Stimulated activated CD4-positive, alpha-beta T cell treated with anti-CD3 and anti-CD28 coated beads, Interleukin-4, amount 100 ng/mL, for 4 hours (primary cell): ENCODE results near the gene GLG1.
A peak's percentile ranks its signal among the peaks of the same experiment; 100 is the strongest.
"Not testable (repeated sequence)": the region's sequence is repeated elsewhere in the genome, so short reads cannot be mapped to it uniquely, and the experiment has no call there.

Experiments
- DNase-seq, 2 experiments: peaks; one replicate each; pipeline ENCODE4 v3.0.0-alpha.2; 2020

Gene GLG1

DNA sequence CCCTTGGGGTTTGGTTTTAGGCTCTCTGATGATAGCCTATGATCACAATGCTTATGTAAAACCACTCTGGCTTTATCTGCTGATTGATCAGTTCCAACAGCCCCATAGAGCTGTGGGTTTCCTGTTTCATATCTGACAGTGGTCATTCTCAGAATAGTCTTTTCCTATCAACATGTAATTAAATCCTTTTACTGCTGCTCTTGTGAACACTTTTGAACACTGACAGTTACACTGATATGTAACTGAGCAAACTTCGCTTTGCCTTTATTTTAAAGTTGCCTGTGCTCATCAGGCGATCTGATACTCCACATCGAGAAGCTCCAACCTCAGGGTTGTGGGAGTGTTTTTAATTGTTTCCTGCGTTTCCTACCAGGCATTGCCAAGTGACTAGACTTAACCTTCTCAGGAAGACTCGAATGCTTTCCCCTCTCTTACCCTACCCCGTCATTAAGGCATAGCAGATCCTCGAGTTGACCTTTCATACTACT lies 168.4 kb downstream of the GLG1 start:
- DNase-seq = no peak

DNA sequence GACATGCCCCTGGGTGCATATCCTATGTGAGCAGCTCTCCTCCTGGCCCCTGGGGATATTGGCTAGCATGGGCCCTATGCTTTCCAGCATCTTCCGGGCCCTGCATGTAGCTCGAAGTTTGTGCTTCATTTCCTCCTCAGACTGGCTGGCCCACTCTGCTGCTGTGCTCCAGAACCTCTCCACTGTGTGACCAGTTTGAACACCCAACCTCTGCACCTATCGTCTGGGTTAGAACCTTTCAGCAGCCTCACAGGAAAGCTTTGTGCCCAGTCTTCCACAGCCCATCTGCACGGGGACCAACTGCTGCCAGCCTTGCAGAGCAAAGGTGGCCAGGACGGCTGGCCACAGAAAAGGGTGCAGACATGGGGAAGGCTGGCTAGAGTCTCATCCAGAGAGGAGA lies 175.4 kb downstream of the GLG1 start:
- no peak for DNase-seq

DNA sequence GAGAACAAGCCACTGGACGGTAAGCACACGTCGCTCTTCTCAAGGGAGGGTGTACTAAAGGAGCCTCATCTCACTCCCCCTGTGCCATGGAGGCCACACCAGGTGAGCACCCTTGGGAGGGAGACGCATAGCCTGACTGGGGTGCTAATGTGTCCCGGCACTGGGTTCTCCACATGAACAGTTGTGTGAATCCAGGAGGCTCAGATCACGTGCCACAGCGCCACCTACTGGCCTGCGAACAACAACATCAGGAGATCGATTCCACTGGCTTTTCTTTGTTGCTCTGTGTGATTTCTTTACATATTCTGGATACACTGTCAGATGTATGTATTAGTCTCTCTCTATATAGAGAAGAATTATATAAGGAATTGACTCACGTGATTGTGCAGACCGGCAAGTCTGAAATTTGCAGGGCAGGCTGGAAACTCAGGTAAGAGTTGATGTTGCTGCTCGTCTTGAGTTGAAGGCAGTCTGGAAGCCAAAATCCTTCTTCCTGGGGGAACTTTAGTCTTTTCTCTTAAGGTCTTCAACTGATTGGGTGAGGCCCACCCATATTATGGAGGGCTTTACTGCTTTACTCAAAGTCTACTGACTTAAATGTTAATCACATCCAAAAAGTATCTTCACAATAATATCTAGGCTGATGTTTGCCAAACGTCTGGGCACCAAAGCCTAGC lies 176.7 kb downstream of the GLG1 start:
- peak; percentile 34 to 37 for DNase-seq

DNA sequence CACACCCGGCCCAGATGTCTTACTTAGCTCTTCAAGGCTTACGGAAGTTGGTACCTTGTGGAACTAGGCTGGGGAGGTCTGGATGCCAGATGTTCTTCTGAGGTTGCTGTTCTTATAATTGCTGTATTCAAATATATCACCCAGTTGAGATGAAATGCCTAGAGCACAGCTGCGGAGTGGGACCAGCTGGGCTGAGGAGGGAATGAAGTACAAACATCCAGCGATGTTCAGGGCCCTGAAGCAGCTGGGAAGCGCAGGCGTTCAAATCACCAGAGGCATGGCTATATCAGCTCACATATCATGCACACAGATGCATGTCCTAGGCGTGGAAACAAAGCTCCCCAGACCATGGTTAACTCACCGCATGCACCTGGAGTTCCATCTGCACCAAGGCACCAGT lies 178.4 kb downstream of the GLG1 start:
- not testable (repeated sequence) for DNase-seq

DNA sequence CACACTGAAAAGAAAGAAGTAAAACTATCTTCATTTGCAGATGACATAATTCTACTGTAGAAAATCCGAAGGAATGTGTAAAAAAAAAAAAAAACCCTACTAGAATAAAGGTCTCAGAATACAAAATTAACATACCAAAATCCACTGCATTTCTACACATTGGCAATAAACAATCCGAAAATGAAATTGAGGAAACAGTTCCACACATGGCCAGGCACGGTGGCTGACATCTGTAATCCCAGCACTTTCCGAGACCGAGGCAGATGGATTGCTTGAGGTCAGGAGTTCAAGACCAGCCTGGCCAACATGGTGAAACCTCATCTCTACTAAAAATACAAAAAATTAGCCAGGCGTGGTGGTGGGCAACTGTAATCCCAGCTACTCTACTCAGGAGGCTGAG lies 181.2 kb downstream of the GLG1 start:
- not testable (repeated sequence) for DNase-seq

DNA sequence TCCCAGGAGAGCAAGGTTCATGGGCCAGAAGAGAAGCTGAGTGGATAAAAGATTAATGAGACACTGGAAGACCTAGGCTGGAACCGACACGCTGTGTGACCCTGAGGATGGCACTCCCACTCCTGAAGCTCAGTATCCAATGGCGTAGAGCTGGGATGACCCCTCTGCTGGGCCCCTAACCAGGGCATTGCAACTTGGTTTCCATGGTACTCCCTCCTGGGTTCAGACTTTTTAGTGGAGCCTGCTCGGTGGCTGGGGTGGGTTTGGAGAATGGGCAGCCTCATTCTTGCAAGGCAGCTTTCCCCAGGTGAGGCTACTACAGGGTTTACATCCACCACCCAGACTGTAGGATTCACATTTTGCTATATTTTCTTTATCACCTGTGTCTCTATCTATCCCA lies 183.2 kb downstream of the GLG1 start:
- not testable (repeated sequence) for DNase-seq

DNA sequence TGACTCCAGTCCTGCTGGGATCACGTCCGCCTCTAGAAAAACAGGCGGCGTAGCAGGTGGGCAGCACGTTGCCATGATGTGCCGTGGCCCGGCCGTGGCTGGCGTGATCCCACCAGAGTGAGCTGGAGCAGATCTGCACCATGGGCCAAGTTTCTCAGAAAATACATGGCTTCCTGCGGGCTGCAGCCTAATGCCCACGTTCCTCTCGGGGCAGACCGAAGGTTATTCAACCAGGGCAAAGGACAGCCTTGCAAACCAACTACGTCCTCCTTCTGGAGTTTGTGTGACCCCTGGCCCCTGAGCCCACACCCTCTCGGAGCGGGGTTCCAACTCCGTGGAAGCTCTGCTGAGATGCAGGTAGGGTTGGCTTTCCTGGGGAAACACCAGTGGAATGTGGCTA lies 184.8 kb downstream of the GLG1 start:
- DNase-seq = not testable (repeated sequence)

DNA sequence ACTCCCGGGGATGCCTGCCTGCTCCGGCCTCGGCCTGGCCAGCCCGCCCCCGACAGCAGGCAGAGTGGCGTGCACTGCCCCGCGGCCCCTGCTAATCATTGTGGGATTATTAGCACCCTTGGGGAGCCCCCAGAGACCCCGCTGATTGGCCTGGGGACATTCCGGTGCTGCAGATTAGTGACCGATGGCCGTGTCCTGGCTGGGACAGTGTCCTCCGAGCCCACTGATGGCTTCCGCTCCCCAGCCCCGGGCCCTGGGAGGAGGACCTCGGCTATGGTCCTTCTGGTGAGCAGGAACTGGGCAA lies 185.5 kb downstream of the GLG1 start:
- not testable (repeated sequence) for DNase-seq

DNA sequence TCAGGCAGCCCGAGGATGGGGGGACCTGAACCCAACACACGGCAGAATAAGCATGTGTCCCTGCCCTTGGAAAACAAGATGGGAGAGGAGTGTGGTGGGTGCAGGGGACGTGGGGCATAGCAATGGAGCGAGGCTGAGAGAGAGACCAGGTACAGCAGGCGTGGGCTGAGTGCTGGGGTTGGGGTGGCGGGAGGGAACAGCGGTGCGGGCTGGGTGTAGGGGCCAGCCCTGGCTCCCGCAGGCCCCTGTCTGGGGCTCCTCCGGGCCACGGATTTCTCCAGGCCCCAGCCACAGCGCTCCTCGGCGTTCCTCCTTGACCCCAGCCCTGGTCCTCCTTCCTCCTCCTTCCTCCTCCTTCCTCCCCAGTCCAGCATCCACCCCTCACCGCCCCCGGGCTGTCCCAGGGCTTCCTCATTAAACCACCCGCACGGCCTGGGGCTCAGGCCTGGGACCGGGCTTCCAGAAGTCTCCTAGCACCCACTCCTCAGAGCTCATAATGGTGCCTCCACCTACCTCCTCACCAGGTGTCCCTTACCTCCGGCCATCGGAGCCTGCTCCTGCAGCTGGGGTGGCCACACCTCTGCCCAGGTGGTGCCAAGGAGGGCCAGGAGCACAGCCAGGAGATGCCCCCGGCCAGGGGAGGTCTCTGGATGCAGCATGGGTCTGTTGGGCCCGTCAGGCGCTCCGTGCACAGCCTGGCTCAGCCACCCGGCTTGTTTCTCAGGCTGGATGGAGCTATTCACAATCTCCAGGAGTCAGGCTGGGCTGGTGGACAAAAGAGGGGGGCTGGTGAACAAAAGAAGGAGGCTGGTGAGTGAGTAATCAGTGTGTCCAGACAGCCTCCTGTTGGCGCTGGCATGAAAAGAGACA lies 186.1 kb downstream of the GLG1 start, which contains the start of gene CLEC18B:
Gene CLEC18B, minus strand, starts transcription at position 867 of the 870 bp plus-strand sequence. Its CDS starts 208 bp downstream, at position 659.
- not testable (repeated sequence) for DNase-seq

DNA sequence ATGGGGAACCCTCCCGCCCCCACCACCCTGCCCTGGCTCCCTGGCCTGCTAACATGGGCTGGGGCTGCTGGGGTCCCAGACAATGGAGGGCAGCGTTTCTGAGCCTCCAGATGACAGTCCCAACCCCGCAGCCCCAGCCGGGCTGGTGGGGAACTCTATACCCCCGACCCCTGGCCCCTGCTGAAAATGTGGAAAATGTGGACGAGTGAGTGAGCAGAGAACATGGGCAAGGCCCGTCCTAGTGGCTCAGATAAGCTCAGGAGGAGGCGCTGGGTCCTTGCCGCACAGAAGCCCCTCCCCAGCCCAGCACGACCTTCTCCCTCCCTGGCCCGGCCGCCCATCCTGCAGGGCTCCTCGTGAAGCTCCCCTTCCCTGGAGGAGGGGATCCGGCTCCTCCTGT lies 187.1 kb downstream of the GLG1 start:
- not testable (repeated sequence) for DNase-seq

DNA sequence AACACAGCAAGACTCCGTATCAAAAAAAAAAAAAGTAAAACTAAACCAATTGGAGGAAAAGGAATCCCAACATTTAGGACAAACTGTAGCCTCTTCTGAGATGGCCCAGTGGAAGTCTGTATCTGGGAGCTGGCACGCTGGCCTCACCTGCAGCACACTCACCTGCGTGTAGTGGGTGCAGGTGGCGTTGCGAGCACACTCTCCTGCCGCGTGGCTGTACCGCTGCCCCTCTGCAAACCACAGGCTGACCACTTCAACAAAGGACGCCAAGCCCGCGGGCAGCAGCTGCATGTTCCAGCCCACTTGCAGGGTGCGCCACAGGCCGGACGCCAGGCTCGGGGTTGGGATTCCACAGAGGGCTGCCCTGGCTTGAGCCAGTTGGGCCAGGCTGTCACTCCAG lies 189.0 kb downstream of the GLG1 start:
- not testable (repeated sequence) for DNase-seq

DNA sequence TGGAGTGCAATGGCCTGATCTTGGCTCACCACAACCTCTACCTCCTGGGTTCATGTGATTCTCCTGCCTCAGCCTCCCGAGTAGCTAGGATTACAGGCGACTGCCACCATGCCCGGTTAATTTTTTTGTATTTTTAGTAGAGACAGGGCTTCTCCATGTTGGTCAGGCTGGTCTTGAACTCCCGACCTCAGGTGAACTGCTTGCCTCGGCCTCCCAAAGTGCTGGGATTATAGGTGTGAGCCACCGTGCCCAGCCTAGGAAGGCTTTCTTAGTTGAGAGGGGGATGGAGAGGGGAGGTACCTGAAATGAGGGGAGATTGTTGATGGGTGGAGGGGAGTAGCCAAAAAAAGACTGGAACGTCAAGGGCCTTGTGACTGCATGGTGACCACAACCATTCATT lies 193.0 kb downstream of the GLG1 start:
- not testable (repeated sequence) for DNase-seq

DNA sequence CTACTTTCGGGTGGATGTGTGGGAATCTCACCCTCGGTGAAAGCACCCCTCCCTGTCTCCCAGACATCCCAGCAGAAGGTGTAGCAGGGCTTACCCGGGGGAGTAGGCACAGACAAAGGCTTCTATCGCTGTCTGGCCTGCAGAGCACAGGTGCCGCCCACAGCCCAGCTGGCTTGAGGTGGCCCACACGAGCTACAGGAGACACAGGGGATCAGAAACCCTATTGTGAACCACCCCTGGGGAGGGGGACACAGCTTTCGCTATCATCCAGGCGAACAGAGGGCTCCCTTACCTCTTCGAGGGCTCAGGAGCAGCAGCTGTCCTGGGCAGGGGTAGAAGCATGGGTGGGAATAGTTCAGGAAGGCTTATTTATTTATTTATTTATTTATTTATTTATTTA lies 193.4 kb downstream of the GLG1 start:
- not testable (repeated sequence) for DNase-seq

DNA sequence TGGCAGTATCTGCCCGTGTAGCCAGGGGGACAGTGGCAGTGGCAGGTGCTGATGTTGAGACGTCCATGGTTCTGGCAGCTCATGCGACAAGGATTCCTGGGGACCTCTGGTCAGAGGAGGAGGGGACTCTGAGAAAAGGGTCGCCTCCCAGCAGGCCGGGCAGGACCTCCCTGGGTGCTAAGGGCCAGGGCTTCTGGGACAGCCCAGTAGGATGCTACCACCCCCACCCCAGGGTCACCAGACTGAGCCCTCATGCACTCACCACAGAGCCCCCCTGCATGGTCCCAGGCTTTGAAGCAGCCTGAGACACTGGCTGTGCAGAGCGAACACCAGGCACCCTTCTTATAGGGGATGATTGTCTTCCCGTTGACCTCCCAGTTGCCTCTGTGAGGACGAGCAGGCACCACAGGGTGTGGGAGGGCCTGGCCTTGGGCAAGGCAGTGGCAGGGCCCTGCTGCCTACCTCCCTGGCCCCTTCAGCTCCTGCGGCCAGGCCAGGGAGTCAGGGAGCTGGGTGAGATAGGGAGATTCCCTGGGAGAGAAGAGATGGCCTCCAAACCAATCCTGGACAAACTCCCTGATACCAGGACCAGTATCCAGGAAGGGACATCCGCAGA lies 194.0 kb downstream of the GLG1 start:
- DNase-seq = not testable (repeated sequence)

DNA sequence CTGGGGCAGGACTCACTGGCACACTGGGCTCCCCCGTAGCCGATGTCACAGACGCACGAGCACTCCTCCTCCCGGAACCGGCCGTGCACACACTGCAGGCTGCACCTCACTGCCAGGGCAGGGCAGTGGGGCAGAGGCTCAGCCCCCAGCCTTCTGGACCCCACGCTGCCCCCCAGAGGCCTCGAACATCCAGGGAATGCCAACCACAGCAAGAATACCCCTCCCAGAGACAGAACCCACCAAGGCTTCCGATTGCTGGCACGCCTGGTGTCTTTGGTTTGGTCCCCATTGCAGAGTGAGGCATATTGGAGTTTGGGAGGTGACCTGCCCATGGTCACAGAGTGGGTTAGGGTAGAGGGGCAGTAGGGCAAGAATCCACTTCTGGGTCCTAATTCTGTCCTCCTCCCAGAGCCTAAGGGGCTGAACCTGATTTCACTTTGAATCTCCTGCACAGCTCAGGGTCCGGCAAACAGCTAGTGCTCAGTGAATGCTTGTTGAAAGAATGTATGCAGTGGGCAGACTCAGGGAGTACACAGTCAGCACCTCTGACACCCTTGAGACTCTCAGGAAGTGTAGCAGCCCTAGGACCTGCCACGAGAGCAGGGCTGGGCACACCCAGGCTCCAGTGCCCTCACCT lies 194.7 kb downstream of the GLG1 start:
- DNase-seq = not testable (repeated sequence)

DNA sequence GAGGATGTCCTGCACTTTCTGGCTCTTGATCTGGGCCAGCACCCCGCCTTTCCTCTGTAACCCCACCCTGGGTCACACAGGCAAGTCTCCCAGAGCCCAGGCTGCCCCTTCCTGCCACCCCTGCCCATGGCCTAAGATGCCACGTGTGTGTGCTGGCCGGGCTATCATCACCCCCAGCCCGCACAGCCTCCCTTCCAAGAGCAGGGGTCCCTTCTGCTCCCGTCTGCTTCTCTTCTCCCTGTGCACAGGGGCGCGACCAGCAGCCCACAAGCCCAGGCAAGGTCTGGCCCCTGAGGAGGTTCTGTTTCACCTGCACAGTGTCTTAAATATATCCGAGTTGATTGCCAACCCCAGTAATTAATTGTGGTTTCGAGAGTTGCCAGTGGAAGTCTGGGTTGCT lies 195.9 kb downstream of the GLG1 start:
- DNase-seq = not testable (repeated sequence)

DNA sequence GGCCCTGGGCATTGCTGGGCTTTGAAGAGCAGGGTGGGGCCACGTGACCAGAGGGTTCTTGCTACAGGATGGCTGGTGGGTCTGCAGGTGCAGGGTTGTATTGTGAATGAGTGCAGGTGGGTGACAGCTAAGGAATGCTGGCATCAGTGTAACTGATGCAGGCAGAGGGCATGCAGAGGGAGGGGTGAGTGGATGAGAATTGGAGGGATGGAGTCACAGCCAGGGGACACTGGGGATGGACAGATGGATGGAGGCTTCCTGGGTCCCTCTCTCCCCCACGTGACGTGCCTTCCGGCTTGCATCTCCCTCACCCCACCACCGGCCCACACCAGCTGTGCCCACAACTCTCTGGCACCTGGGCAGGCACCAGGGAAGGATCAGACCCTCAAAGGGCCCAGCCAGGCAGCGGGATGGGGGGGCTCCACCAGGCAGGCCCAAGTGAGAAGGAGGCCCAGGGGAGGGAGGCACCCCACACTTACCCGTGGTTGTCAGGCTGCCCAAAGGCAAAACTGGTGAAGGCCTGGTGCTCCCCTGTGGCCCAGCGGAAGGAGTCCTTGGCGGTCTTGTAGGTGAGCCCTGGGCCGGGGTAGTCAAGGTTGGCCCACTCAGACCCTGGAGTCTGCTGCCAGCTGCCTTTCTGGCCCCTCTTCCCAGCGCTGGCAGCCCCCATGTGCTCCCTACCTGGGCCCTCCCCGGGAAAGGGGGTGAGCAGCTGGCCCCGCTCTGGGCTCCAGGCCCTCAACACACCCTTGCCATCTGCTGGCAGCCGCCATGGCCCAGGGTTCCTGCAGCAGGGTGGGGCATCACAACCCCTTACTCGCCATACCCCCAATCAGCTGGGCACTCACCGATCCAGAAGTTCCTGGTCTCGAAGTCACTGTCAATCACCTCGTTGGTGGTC lies 196.6 kb downstream of the GLG1 start:
- not testable (repeated sequence) for DNase-seq

DNA sequence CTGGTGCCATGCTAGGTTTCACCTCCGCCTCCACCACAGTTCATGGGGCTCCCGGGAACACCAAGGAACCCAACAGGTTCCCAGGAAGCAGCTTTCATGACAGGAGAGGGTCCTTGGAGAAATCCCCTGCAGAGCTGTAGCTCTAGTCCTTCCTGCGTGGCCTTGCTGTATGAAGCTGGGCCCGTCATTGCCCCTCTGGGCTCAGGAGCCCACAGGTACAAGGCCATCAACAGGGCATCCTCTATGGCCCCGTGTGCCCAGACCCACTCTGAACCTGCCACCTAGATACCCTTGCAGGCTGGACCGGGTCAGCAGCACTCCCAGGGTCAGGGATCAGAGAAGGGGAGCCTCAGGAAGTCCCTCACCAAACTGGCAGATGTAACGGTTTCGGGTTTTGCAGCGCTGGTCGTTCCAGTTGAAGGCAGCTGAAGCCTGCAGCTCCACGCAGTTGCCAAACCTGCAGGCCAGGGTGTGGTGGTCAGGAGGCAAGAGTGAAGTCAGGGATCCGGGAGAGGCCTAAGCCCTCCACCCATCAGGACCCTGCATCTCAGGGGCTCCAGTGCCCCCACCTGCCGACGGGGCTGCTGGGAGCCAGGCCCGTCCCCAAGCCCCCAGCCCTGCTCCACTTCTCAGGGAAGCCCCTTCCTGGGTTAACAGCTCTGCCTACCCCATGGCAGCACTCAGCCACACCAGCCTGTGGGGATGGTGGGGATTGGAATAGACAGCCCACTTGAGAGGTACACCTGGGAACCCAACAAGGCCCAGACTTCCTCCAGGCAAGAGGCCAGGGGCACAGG lies 197.5 kb downstream of the GLG1 start:
- DNase-seq = not testable (repeated sequence)

DNA sequence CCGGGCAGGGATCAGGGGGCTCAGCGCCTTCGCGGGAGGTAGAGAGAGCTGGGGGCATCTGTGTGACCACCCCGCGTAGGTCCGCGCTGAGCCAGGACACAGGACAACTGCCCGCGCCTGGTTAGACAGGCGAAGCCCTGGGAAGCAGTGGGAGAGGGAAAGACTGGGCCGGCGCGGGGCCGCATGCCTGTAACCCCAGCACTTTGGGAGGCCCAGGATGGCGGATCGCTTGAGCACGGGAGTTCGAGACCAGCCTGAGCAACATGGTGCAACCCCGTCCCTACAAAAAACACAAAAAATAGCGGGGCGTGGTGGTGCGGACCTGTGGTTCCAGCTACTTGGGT lies 199.6 kb downstream of the GLG1 start:
- DNase-seq = not testable (repeated sequence)

DNA sequence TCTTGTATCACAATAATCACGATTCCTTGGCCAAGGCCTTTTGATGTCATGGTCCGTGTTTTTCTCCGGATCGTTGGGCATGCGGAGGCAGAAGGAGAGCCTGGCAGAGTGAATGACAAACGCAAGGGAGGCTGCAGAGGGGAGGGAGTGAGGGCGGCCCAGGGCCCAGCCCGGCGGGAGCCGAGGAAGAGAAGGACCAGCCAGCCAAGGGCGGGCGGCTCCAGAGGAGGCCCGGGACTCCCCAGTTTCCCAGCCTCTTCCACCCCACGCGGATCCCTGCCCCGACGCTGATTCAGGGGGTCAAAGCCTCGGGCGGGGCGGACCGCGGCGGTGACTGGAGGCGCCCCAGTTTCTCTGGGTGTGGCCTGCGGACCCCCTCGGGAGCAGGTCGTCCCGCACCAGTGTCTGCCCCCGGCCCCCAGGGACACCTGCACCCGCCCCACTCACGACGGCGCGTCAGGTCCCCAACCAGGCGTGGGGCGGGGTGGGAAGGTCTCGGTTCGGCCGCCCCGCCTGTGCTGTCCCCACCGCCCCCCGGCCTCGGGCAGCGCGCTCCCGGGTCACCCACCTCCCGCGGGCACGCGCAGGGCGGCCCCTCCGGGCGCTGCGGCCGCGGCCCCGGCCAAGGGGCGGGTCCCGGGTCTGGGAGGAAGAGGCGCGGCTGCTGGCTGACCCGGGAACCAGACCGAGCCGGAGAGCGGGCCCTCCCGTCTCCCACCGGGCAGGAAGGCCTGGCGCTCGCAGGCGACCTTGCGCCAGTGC lies 200.1 kb downstream of the GLG1 start:
- DNase-seq = not testable (repeated sequence)
